Measurements from ENCODE around the gene HDGFL2.

The HDGFL2 gene

DNA sequence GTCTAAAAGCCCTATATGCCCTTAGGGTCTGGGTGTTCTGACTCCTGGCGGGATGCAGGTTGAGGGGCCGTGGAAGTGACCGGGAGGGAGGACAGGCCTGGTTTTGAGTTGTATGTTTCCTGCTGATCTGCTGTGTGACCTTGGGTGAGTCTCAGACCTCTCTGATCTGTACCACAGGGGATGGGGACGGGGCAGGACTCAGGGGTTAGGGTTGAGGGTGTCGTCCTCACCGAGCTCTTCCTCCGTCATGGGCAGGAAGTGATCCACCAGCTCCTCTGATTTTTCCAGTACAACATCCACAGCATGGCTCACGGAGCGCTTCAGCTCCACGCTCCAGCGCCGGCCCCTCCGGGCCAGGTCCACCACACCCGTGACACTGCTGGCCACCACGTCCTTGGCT is 56.7 kb downstream of the HDGFL2 start:
- Histone ChIP-seq H2BK120ac (ENCODE audit: low read depth, low read length) (no peak overlapping the region), H2BK15ac (ENCODE audit: low read length) (no peak overlapping the region), H3K23ac (ENCODE audit: low read depth, low read length, poor library complexity) (no peak overlapping the region), H3K79me1 (ENCODE audit: low read depth, low read length) (peaks cover 3% of the 10 kb centered on the region), H3K27ac (replicated peaks; ENCODE audit: low read length) (no peak overlapping the region), H2BK5ac (ENCODE audit: low read length) (no peak overlapping the region), H3K4me1 (ENCODE audit: control insufficient read depth in 2 of 2, insufficient read depth in 1 of 2, low read depth in 1 of 2, low read length in 2 of 2) (no peaks in the 10 kb centered on the region), H4K91ac (ENCODE audit: low read depth, low read length, poor library complexity) (no peak overlapping the region), H3K9me3 (replicated peaks in 1 of 2; ENCODE audit: control insufficient read depth in 2 of 2, insufficient read depth in 1 of 2, low read depth in 1 of 2, low read length in 2 of 2) (no peaks in the 10 kb centered on the region), H3K18ac (ENCODE audit: low read length) (no peak overlapping the region), H3K14ac (ENCODE audit: low read length) (no peak overlapping the region), H2AFZ (ENCODE audit: low read length) (no peak overlapping the region), H2BK12ac (ENCODE audit: low read length) (no peak overlapping the region), H3K4me3 (ENCODE audit: low read length in 2 of 2) (no peak overlapping the region), H2AK5ac (ENCODE audit: low read depth, low read length) (no peak overlapping the region), H3K9ac (ENCODE audit: low read depth, low read length, poor library complexity) (no peak overlapping the region), H3K27me3 (ENCODE audit: control insufficient read depth in 3 of 3, insufficient read depth in 3 of 3, low read depth in 1 of 3, low read length in 3 of 3) (peaks cover 0 to 9% (median 0%) of the 10 kb centered on the region in 3 experiments), H4K8ac (ENCODE audit: low read depth, low read length) (no peak overlapping the region), H3K4me2 (ENCODE audit: insufficient read depth, low read length, poor library complexity, severe bottlenecking) (no peak overlapping the region), H3K4ac (ENCODE audit: low read length) (no peak overlapping the region), H3K36me3 (replicated peaks in 1 of 2; ENCODE audit: control insufficient read depth in 2 of 2, insufficient read depth in 2 of 2, low read length in 2 of 2) (no peaks in the 10 kb centered on the region)
- no CpG with 5 or more reads among the region's 15 CpGs for WGBS, 2 donors (ENCODE audit: extremely low coverage in 2 of 2, insufficient read length in 2 of 2, insufficient replicate concordance in 1 of 2)
- no peak for DNase-seq (ENCODE audit: low spot score)

DNA sequence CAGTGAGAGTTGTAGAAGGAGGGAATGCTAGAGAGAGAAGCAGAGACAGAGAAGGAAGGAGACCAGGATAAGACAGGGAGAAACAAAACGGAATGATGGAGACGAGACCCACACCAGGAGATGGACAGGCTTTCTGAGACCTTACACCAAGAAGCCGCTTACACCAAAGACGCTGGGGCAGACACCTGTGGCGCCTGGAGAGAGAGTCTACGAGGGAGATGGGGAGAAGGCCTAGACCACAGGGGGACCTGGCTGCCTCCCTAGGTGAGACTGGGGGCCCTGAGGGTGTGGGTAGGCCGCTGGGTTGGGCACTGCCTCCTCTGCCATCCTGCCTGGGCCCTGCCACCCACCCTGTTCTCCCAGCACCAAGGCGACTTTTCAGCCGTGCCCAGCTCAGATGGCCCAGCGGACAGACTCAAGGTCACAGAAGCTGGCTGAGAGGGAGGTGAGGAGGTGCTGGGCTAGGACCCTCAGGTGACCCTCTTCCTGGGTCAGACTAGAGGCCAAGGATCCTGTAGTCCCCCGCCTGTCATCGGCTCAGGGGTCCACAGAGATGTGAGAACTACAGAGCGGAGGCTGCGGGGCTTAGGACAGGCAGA is 57.9 kb downstream of the HDGFL2 start:
- no peak overlapping the region for H3K4ac ChIP-seq (ENCODE audit: low read length)
- no peak overlapping the region for H4K91ac ChIP-seq (ENCODE audit: low read depth, low read length, poor library complexity)
- H2AK5ac ChIP-seq (ENCODE audit: low read depth, low read length): peak overlapping the region; percentile 89
- no peak overlapping the region for H3K14ac ChIP-seq (ENCODE audit: low read length)
- no peak overlapping the region for H3K27ac ChIP-seq (replicated peaks; ENCODE audit: low read length)
- no peak overlapping the region for H3K4me2 ChIP-seq (ENCODE audit: insufficient read depth, low read length, poor library complexity, severe bottlenecking)
- no peak overlapping the region for H2BK120ac ChIP-seq (ENCODE audit: low read depth, low read length)
- peak overlapping the region; percentile 3 for H3K23ac ChIP-seq (ENCODE audit: low read depth, low read length, poor library complexity)
- H2BK5ac ChIP-seq (ENCODE audit: low read length): peak overlapping the region; percentile 53
- peak overlapping the region; percentile 64 for H3K18ac ChIP-seq (ENCODE audit: low read length)
- H2AFZ ChIP-seq (ENCODE audit: low read length): peak overlapping the region; percentile 64
- no peaks in the 10 kb centered on the region for H3K9me3 ChIP-seq (replicated peaks in 1 of 2; ENCODE audit: control insufficient read depth in 2 of 2, insufficient read depth in 1 of 2, low read depth in 1 of 2, low read length in 2 of 2)
- no peak overlapping the region for H3K4me3 ChIP-seq (ENCODE audit: low read length in 2 of 2)
- no peak for DNase-seq (ENCODE audit: low spot score)
- peak overlapping the region; percentile 38 for H2BK15ac ChIP-seq (ENCODE audit: low read length)
- H3K4me1 ChIP-seq (ENCODE audit: control insufficient read depth in 2 of 2, insufficient read depth in 1 of 2, low read depth in 1 of 2, low read length in 2 of 2): peaks cover 4 to 5% of the 10 kb centered on the region in 2 donors
- no CpG with 5 or more reads among the region's 14 CpGs for WGBS, 2 donors (ENCODE audit: extremely low coverage in 2 of 2, insufficient read length in 2 of 2, insufficient replicate concordance in 1 of 2)
- H3K36me3 ChIP-seq (replicated peaks in 1 of 2; ENCODE audit: control insufficient read depth in 2 of 2, insufficient read depth in 2 of 2, low read length in 2 of 2): no peaks in the 10 kb centered on the region
- peaks cover 0 to 13% (median 2%) of the 10 kb centered on the region in 3 experiments for H3K27me3 ChIP-seq (ENCODE audit: control insufficient read depth in 3 of 3, insufficient read depth in 3 of 3, low read depth in 1 of 3, low read length in 3 of 3)
- no peak overlapping the region for H3K9ac ChIP-seq (ENCODE audit: low read depth, low read length, poor library complexity)
- H3K79me1 ChIP-seq (ENCODE audit: low read depth, low read length): peaks cover 3% of the 10 kb centered on the region
- H4K8ac ChIP-seq (ENCODE audit: low read depth, low read length): no peak overlapping the region
- peak overlapping the region; percentile 33 for H2BK12ac ChIP-seq (ENCODE audit: low read length)

GRCh38 chr19:4531562-4532165 is 59.6 kb downstream of the HDGFL2 start:
- H3K23ac ChIP-seq (ENCODE audit: low read depth, low read length, poor library complexity): peak overlapping the region; percentile 55
- H2AFZ ChIP-seq (ENCODE audit: low read length): no peak overlapping the region
- no peak for DNase-seq (ENCODE audit: low spot score)
- H4K8ac ChIP-seq (ENCODE audit: low read depth, low read length): no peak overlapping the region
- no peak overlapping the region for H3K27ac ChIP-seq (replicated peaks; ENCODE audit: low read length)
- H3K4ac ChIP-seq (ENCODE audit: low read length): no peak overlapping the region
- no peak overlapping the region for H4K91ac ChIP-seq (ENCODE audit: low read depth, low read length, poor library complexity)
- H2BK120ac ChIP-seq (ENCODE audit: low read depth, low read length): no peak overlapping the region
- no peak overlapping the region for H2BK5ac ChIP-seq (ENCODE audit: low read length)
- peaks cover 3% of the 10 kb centered on the region for H3K79me1 ChIP-seq (ENCODE audit: low read depth, low read length)
- no CpG with 5 or more reads among the region's 28 CpGs for WGBS, 2 donors (ENCODE audit: extremely low coverage in 2 of 2, insufficient read length in 2 of 2, insufficient replicate concordance in 1 of 2)
- peak overlapping the region; percentile 84 for H2AK5ac ChIP-seq (ENCODE audit: low read depth, low read length)
- peak overlapping the region; percentile 71 for H3K18ac ChIP-seq (ENCODE audit: low read length)
- no peaks in the 10 kb centered on the region for H3K9me3 ChIP-seq (replicated peaks in 1 of 2; ENCODE audit: control insufficient read depth in 2 of 2, insufficient read depth in 1 of 2, low read depth in 1 of 2, low read length in 2 of 2)
- H3K4me1 ChIP-seq (ENCODE audit: control insufficient read depth in 2 of 2, insufficient read depth in 1 of 2, low read depth in 1 of 2, low read length in 2 of 2): peaks cover 8 to 13% of the 10 kb centered on the region in 2 donors
- peaks cover 0 to 13% (median 2%) of the 10 kb centered on the region in 3 experiments for H3K27me3 ChIP-seq (ENCODE audit: control insufficient read depth in 3 of 3, insufficient read depth in 3 of 3, low read depth in 1 of 3, low read length in 3 of 3)
- no peak overlapping the region for H3K4me2 ChIP-seq (ENCODE audit: insufficient read depth, low read length, poor library complexity, severe bottlenecking)
- H3K4me3 ChIP-seq (ENCODE audit: low read length in 2 of 2): no peak overlapping the region
- H3K14ac ChIP-seq (ENCODE audit: low read length): no peak overlapping the region
- no peak overlapping the region for H2BK12ac ChIP-seq (ENCODE audit: low read length)
- no peaks in the 10 kb centered on the region for H3K36me3 ChIP-seq (replicated peaks in 1 of 2; ENCODE audit: control insufficient read depth in 2 of 2, insufficient read depth in 2 of 2, low read length in 2 of 2)
- no peak overlapping the region for H3K9ac ChIP-seq (ENCODE audit: low read depth, low read length, poor library complexity)
- peak overlapping the region; percentile 58 for H2BK15ac ChIP-seq (ENCODE audit: low read length)

DNA sequence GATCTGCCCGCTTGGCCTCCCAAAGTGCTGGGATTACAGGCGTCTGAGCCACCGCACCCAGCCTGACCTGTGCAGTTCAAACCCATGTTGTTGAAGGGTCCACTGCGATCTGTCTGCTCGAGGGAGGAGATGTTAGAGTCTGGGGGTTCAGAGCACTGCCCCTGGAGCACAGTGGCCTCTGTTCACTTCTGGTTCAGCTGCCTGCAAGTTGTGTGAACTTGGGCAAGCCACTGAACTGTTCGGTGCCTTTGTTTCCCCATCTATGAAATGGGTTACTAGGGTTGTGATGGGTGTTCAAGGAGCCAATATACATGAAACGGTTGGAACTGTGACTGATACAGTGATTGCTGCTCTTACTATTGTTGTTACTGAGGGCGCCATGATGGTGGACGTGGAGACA is 61.2 kb downstream of the HDGFL2 start:
- Histone ChIP-seq H2BK12ac (ENCODE audit: low read length) (no peak overlapping the region), H3K4me1 (ENCODE audit: control insufficient read depth in 2 of 2, insufficient read depth in 1 of 2, low read depth in 1 of 2, low read length in 2 of 2) (peaks cover 8 to 13% of the 10 kb centered on the region in 2 donors), H3K9ac (ENCODE audit: low read depth, low read length, poor library complexity) (no peak overlapping the region), H3K27me3 (ENCODE audit: control insufficient read depth in 3 of 3, insufficient read depth in 3 of 3, low read depth in 1 of 3, low read length in 3 of 3) (peaks cover 0 to 13% (median 4%) of the 10 kb centered on the region in 3 experiments), H3K18ac (ENCODE audit: low read length) (no peak overlapping the region), H3K4me2 (ENCODE audit: insufficient read depth, low read length, poor library complexity, severe bottlenecking) (no peak overlapping the region), H2AK5ac (ENCODE audit: low read depth, low read length) (no peak overlapping the region), H2AFZ (ENCODE audit: low read length) (no peak overlapping the region), H2BK120ac (ENCODE audit: low read depth, low read length) (no peak overlapping the region), H3K79me1 (ENCODE audit: low read depth, low read length) (peaks cover 3% of the 10 kb centered on the region), H4K91ac (ENCODE audit: low read depth, low read length, poor library complexity) (no peak overlapping the region), H2BK5ac (ENCODE audit: low read length) (no peak overlapping the region), H2BK15ac (ENCODE audit: low read length) (peak overlapping the region; percentile 37), H3K4ac (ENCODE audit: low read length) (no peak overlapping the region), H4K8ac (ENCODE audit: low read depth, low read length) (no peak overlapping the region), H3K27ac (replicated peaks; ENCODE audit: low read length) (no peak overlapping the region), H3K36me3 (replicated peaks in 1 of 2; ENCODE audit: control insufficient read depth in 2 of 2, insufficient read depth in 2 of 2, low read length in 2 of 2) (no peaks in the 10 kb centered on the region), H3K9me3 (replicated peaks in 1 of 2; ENCODE audit: control insufficient read depth in 2 of 2, insufficient read depth in 1 of 2, low read depth in 1 of 2, low read length in 2 of 2) (no peaks in the 10 kb centered on the region), H3K23ac (ENCODE audit: low read depth, low read length, poor library complexity) (no peak overlapping the region), H3K4me3 (ENCODE audit: low read length in 2 of 2) (no peak overlapping the region), H3K14ac (ENCODE audit: low read length) (no peak overlapping the region)
- WGBS, 2 donors (ENCODE audit: extremely low coverage in 2 of 2, insufficient read length in 2 of 2, insufficient replicate concordance in 1 of 2): no CpG with 5 or more reads among the region's 9 CpGs
- no peak for DNase-seq (ENCODE audit: low spot score)
